ENCODE results near the gene ANKS1B. TPM values are rescaled to one million over a fixed set of nuclear protein-coding genes. Genes with fewer than 3 reads are reported as not detected.

The ANKS1B gene
- total RNA-seq, 6 experiments from 2014 or later: 0.31 to 0.66 (median 0.37) TPM

DNA sequence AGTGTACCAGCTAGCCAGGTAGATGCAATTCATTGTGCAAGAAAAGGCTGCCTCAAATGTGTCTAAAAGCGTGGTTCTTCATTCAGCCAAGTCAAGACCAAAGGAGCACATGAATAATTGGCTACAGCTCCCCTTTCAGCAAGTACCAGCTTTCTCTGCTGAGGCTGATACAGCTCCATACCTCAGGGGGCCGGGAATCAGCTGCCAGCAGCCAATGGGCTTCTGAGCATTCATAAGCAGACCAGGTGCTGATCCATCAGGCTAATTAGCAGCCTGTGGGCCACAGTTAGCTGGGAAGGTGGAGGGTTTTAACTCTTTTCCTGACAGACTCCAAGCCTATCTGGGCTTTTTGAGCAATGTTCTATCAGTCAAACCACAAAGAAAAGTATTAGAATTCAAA is 1075.0 kb downstream of the ANKS1B start:
- Mint-ChIP-seq H3K4me1 (ENCODE audit: low read depth) (no peaks in the 10 kb centered on the region), H3K9me3 (peaks cover 3% of the 10 kb centered on the region), H3K36me3 (ENCODE audit: low read depth) (no peaks in the 10 kb centered on the region), H3K27ac (no peak overlapping the region), H3K4me3 (no peak overlapping the region), H3K27me3 (ENCODE audit: insufficient read depth) (no peaks in the 10 kb centered on the region)
- DNase-seq: no peak
- TF ChIP-seq, protein P1, sequence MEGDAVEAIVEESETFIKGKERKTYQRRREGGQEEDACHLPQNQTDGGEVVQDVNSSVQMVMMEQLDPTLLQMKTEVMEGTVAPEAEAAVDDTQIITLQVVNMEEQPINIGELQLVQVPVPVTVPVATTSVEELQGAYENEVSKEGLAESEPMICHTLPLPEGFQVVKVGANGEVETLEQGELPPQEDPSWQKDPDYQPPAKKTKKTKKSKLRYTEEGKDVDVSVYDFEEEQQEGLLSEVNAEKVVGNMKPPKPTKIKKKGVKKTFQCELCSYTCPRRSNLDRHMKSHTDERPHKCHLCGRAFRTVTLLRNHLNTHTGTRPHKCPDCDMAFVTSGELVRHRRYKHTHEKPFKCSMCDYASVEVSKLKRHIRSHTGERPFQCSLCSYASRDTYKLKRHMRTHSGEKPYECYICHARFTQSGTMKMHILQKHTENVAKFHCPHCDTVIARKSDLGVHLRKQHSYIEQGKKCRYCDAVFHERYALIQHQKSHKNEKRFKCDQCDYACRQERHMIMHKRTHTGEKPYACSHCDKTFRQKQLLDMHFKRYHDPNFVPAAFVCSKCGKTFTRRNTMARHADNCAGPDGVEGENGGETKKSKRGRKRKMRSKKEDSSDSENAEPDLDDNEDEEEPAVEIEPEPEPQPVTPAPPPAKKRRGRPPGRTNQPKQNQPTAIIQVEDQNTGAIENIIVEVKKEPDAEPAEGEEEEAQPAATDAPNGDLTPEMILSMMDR (IDR thresholded peaks at IDR 0.05): no peak

GRCh38 chr12:98908866-98909265 is 1075.9 kb downstream of the ANKS1B start:
- Mint-ChIP-seq H3K9me3 (peaks cover 7% of the 10 kb centered on the region), H3K4me3 (no peak overlapping the region), H3K36me3 (ENCODE audit: low read depth) (no peaks in the 10 kb centered on the region), H3K27me3 (ENCODE audit: insufficient read depth) (no peaks in the 10 kb centered on the region), H3K4me1 (ENCODE audit: low read depth) (no peaks in the 10 kb centered on the region), H3K27ac (no peak overlapping the region)
- TF ChIP-seq, protein P1 (IDR thresholded peaks at IDR 0.05): no peak
- no peak for DNase-seq

GRCh38 chr12:98903875-98904274 is 1080.9 kb downstream of the ANKS1B start:
- H3K27ac Mint-ChIP-seq: no peak overlapping the region
- no peaks in the 10 kb centered on the region for H3K27me3 Mint-ChIP-seq (ENCODE audit: insufficient read depth)
- no peak for DNase-seq
- H3K4me1 Mint-ChIP-seq (ENCODE audit: low read depth): no peaks in the 10 kb centered on the region
- TF ChIP-seq, protein P1 (IDR thresholded peaks at IDR 0.05): no peak
- H3K9me3 Mint-ChIP-seq: peaks cover 7% of the 10 kb centered on the region
- H3K4me3 Mint-ChIP-seq: no peak overlapping the region
- no peaks in the 10 kb centered on the region for H3K36me3 Mint-ChIP-seq (ENCODE audit: low read depth)

GRCh38 chr12:98901189-98901588 is 1083.5 kb downstream of the ANKS1B start:
- no peaks in the 10 kb centered on the region for H3K36me3 Mint-ChIP-seq (ENCODE audit: low read depth)
- TF ChIP-seq, protein P1 (IDR thresholded peaks at IDR 0.05): no peak
- H3K4me1 Mint-ChIP-seq (ENCODE audit: low read depth): no peaks in the 10 kb centered on the region
- H3K4me3 Mint-ChIP-seq: no peak overlapping the region
- DNase-seq: no peak
- peaks cover 7% of the 10 kb centered on the region for H3K9me3 Mint-ChIP-seq
- no peak overlapping the region for H3K27ac Mint-ChIP-seq
- peaks cover 2% of the 10 kb centered on the region for H3K27me3 Mint-ChIP-seq (ENCODE audit: insufficient read depth)

GRCh38 chr12:98896938-98897337 is 1087.8 kb downstream of the ANKS1B start:
- peaks cover 17% of the 10 kb centered on the region for H3K27me3 Mint-ChIP-seq (ENCODE audit: insufficient read depth)
- H3K9me3 Mint-ChIP-seq: no peaks in the 10 kb centered on the region
- H3K27ac Mint-ChIP-seq: no peak overlapping the region
- no peaks in the 10 kb centered on the region for H3K36me3 Mint-ChIP-seq (ENCODE audit: low read depth)
- H3K4me3 Mint-ChIP-seq: no peak overlapping the region
- TF ChIP-seq, protein P1 (IDR thresholded peaks at IDR 0.05): no peak
- no peak for DNase-seq
- no peaks in the 10 kb centered on the region for H3K4me1 Mint-ChIP-seq (ENCODE audit: low read depth)

GRCh38 chr12:98895086-98895651 is 1089.6 kb downstream of the ANKS1B start:
- Mint-ChIP-seq H3K4me1 (ENCODE audit: low read depth) (no peaks in the 10 kb centered on the region), H3K36me3 (ENCODE audit: low read depth) (no peaks in the 10 kb centered on the region), H3K9me3 (no peaks in the 10 kb centered on the region), H3K27me3 (ENCODE audit: insufficient read depth) (peaks cover 17% of the 10 kb centered on the region), H3K27ac (no peak overlapping the region), H3K4me3 (no peak overlapping the region)
- DNase-seq: no peak
- TF ChIP-seq, protein P1 (IDR thresholded peaks at IDR 0.05): no peak
